Ovary (tissue), 3 donors: ENCODE measurements around the gene DTHD1.

Source experiments
- CTCF ChIP-seq, 3 donors: fragments of 450-650 bp in 2 of 3; fragments of 200-600 bp in 1 of 3; IDR thresholded peaks; one replicate each; pipeline versions ENCODE4 v1.5.1 to v1.8.0; 2016 to 2022; ENCODE audit warnings: antibody characterized with exemption in 3 of 3, mild to moderate bottlenecking in 1 of 3
- EP300 ChIP-seq: sonication (generic); formaldehyde crosslinking; IDR thresholded peaks from one replicate; pipeline ENCODE4 v1.6.1; 2017; ENCODE audit warnings: antibody characterized with exemption
- POLR2A ChIP-seq: fragments of 450-650 bp; IDR thresholded peaks from one replicate; pipeline ENCODE4 v1.6.1; 2017; ENCODE audit warnings: antibody characterized with exemption, mild to moderate bottlenecking, moderate library complexity
- donor health status: DM: no; HTN: no; CAD: no.

DNA sequence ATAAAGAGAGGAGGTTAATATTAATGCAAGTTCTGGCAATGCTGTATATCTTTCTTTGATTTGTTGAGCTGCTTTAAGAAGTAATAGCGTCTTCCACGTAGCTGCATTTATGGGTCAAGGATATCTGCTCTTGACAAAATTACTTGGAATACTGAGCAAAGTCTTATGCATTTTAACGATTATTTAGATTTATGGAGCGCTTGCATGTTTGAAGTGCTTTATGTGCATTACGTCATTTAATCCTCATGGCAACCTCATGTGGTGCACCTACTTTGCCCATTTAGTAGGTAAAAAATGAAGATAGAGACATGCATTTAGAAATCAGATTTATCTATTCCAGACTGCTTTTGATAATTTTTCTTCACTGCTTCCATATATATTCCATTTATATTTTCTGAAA, 46.0 kb downstream of the DTHD1 start:
- no peak for TF ChIP-seq CTCF (IDR thresholded peaks at IDR 0.05)
- TF ChIP-seq POLR2A: no peak
- TF ChIP-seq EP300: no peak
